Sciatic nerve (tissue), 2 donors: Measurements from ENCODE around the gene BTBD18. TPM values are rescaled to one million over a fixed set of nuclear protein-coding genes. Genes with fewer than 3 reads are reported as not detected.
A peak's percentile ranks its signal among the peaks of the same experiment; 100 is the strongest.

ENCODE experiments used
- ATAC-seq: fragments of 200-7000 bp; cut with Tn5 transposase; one replicate; pipeline ENCODE4 v1.9.1; 2020; ENCODE audit warnings: mild to moderate bottlenecking, moderate library complexity
- DNase-seq: peaks from one replicate; pipeline ENCODE4 v3.0.0-alpha.2; 2020; ENCODE audit warnings: low spot score
- intact Hi-C: fragments of 100-400 bp; cut with DNase I; formaldehyde crosslinking; loops from one replicate; pipeline ENCODE4 v1.14.2; 2022
- total RNA-seq: library from RNA; stranded (reverse); fragmentation: NEBNext Ultra II Directional; extraction: Animal tissue kit (Norgen Biotek cat#: 25700); gene quantifications from one replicate; pipeline ENCODE4 v1.2.1, GENCODE V29; 2021
- donor health status: DM: no; HTN: no; CAD: no.
- donor health status: DM: no; HTN: no; CAD: no.

The BTBD18 gene
- total RNA-seq, 1 donor from 2014 or later = not detected

DNA sequence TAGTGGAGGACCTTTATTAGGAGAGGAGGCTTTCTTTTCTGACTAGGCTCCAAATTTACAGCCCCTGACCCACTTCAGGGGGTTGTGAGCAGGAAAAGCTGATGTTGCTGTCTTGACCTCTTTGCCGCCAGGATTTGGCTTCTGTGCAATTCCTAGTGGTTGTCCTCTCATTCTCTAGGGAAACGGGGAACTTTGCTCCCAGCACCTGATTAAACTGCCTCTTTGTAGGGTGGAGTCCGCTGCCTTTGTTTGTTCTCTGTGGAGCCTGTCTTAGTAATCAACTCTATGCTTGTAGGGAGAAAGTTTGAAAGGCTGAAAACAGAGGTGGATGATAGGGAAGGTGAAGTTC, 26.3 kb upstream of the BTBD18 start:
- ATAC-seq (peak; percentile 42), DNase-seq (no peak)
- intact Hi-C loops = no loop called here

DNA sequence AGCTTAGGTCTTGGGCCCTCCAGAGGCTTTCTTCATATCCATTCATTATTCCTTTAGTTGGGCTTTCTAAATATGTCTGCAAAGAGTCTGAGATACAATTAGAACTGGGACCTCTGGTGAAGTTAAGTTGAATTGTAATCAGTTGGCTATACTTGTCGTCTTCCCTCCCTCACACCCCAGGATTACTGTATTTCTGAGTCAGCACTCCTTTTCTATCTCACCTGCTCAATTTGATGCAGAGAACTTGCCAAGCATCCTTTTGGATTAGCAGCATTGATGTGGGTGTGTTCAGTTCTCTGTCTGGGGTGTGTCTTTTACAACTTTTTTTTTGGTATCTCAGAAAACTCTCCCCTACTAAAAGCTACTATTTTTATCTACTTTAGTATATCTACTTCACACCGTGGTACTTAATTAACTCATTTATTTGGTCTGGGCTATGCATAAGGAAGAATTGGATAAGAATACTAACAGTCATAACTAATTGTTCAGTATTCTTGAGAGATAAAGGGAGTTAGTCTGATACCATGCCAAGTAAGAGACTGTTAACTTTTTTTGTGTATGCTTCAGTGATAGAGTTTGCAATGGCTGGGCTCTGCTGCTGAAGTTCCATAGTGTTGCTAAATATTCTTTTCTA, 25.1 kb upstream of the BTBD18 start:
- intact Hi-C loops = no loop called here
- DNase-seq (no peak), ATAC-seq (no peak)

DNA sequence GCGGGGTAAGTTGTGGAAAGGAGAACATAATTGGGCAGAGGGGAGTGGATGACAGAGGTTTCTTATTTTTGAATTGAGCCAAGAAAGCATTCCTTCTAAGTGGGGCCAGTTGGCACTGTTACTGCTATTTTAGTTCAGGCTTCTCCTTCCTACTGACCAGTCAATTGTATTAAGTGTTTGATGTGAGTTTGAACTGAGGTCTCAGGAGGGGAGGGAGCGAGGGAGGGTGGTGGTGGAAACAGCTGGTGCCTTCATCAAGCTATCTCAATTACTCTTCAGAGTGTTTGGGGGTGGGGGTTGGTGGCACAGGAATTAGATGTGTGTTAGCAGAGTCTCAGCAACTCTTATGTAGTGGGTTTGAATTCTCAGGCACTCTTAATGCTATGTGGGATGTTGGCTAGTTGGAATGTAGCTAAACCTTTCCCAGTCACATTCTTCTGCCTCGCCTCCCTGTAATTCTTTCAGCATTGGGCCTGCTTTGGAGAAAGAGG, 24.5 kb upstream of the BTBD18 start:
- DNase-seq (no peak), ATAC-seq (no peak)
- intact Hi-C loops = no loop called here

DNA sequence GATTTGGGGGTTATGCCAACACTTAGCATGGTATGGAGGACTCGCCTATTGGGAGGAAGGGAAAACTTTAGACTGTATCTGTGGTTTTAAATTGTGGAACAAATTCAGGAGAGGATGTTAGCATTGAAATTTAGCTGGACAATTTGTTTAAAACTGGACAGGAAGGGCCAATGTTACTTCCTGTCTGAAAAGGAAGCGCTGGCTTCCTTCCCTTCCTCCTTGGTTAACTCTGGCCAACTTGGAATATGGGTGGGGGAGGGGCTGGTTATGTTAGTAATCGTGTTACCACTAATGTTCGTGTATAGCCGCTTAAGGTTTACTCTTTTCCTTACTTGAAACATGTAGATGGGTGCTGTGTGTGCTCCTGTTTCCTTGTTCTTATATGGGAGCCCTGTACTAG, 23.9 kb upstream of the BTBD18 start:
- intact Hi-C loops = no loop called here
- ATAC-seq (no peak), DNase-seq (no peak)

DNA sequence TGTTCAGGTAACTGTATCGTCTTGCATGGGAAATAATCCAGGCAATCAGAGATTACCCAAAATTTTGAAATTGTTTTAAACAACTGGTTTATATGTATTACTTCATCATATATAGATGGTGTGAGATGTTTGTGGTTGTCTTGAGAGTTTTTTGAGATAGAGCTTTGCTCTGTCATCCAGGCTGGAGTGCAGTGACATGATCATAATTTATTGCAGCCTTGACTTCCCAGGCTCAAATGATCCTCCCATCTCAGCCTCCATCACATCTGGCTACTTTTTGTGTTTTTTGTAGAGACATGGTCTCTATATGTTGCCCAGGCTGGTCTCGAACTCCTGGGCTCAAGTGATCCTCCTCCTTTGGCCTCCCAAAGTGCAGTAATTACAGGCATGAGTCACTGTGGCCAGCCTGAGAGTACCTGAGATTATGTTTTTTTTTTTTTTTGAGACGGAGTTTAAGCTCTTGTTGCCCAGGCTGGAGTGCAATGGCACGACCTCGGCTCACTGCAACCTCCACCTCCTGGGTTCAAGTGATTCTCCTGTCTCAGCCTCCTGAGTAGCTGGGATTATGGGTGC, 21.5 kb upstream of the BTBD18 start:
- intact Hi-C loops = no loop called here
- no peak for ATAC-seq
- no peak for DNase-seq

DNA sequence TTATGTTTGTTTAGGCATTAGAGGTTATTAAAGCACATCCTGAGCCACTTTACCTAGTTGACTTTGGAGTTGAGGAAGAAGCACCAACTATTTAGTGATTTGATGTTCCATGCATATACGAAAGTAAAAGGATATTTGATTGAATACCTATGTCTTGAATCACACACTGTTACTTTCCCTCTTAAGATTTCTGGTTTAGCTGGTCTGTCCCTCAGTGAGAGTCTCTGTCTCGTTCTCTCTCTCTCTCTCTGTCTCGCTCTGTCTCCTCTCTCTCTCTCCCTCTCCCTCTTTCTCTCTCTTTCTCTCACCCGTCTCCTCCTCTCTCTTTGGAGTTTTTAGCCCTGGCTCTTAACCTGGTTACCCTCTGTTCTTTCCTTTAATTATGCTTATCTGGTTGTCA, 20.9 kb upstream of the BTBD18 start:
- DNase-seq = no peak
- intact Hi-C loops = no loop called here
- no peak for ATAC-seq

DNA sequence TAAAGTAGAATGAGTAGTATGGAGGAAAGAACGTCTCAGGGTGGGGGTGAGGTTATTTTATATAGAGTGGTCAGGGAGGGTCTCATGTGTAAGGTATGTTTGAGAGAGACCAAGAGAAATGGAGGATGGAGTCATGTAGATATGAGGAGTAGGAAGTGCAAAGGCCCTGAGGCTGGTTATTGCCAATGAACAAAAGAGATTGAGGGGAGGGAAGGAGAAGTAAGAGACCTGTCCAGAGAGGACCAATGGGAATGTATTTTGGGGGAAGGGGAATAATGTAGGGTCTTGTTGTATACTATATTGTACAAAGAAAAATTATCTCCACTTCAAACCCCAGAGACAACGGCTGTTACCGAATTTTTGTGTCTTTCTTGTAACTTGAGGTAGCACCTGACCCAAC, 19.7 kb upstream of the BTBD18 start:
- DNase-seq = no peak
- intact Hi-C loops = no loop called here
- no peak for ATAC-seq

DNA sequence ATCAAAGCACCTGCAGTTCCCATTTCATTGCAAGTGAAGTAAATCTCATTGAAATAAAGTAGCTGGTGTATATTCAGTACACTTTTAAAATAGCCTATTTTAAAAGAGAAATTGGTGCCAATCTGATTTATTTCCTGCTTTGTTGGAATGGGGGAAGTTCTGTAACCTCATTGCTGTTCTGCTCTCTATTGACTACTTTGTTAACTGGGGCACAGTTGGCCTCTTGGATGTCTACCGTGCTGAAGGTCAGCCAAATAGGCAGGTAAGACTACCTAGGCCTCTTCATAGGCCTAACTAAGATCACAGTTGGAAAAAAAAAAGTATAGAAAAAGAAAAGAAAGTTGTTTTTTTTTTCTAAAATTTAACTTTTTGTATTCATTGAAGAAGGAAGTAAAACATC, 19.2 kb upstream of the BTBD18 start:
- intact Hi-C loops = no loop called here
- ATAC-seq (no peak), DNase-seq (no peak)

DNA sequence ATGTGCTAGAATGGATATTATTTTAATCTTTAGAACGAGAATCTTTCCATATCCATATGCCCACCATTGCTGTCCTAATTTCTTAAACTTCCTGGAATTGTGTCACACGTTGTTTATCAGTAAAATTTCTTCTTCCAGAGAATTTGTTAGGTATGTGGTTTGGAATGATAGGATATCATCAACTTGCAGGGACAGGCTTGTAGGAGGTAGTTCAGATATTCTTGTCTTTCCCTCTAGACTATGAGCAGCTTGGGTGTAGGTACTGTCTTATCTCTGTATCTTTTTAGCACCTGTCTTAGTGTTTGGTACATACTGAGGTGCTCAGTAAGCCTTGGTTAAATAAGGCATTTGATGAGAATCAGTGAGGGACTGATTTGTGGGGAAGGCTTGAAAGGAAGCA, 13.4 kb upstream of the BTBD18 start:
- ATAC-seq = no peak
- intact Hi-C loops = no loop called here
- no peak for DNase-seq

DNA sequence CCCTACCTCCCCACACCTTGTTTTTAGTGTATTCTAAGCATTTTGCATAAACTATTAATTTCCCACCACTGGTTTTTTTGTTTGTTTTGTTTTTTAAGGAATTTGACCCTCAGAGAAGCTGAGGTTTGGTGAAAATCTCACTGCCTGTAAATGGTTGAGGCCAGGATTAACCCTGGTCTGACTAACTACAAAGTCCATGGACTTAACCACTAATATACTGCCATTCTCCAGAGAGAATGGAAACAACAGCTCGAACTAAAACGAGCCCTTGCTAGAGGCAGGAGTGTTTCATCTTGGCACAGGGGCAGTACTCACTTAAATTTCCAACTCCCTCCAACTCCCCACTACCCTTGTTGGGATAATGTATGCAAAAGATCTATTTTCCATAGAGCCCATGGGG, 12.9 kb upstream of the BTBD18 start:
- DNase-seq = no peak
- intact Hi-C loops = no loop called here
- ATAC-seq = no peak

DNA sequence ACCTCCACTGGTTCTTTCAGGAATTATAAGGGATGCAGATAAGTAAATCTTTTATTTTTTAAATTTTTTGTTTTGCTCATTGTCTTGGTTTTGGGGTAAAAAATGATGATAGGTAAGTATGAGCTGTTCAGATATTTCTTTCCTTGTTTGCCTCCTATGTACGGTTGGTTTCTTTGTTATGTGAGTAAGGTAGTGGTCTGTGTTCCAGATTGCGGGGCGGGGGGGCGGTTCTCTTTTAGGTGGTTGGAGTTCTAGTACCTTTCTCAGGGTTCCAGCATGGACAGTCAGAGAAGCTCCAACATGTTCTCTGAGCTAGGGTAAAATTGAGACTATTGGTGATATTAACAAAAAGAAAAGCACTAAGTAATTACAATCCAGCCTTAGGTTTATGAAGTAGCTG, 12.4 kb upstream of the BTBD18 start:
- intact Hi-C loops = no loop called here
- ATAC-seq (no peak), DNase-seq (no peak)

DNA sequence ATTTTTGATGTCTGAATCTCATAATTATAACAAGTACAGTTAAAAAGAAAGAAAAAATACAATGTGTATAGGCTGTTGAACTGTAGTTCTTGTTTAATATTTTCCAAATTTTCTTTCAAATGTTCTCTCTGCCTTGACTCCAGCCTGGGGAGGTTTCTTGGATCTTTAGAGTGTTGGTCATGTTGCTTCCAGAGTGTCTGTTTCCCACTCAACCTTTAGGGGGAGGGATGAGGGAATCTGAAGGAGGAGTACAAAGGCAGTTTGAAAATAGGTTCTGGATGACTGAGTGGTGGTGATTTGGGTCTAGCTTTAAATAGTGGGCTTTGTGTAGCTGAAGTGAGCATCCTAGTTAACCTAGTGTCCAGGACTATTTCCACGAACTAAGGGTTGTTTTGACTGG, 11.9 kb upstream of the BTBD18 start:
- ATAC-seq = peak; percentile 52

DNA sequence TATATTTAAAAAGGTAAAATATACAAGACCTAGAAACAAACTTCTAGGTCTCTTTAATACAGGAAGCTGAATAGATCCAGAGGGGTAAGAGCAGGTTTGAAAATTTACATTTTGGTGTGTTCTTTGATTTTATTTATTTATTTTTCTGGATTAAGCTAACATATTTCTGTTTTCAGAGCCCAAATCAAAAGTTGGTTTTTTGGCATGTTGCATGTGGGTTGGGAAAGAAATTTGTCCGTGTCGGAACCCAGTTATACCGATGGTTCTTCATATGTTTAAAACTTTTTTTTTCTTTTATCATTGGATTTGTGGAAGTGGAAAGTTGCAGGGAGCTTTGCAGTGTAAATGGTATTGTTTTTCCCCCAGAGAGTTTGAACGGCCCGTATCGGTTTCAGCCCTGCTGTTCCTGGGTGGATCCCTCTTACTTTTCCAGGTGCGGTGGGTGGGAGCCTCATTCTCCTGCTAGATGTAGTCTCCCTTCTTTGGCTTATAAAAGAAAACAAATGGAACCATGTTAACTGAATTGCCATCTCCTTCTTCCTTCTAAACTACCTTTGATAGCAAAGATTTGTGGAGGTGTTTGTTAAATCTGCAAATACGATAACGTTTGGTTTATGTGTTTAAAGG, 10.7 kb upstream of the BTBD18 start:
- ATAC-seq (peak; percentile 25), DNase-seq (no peak)
- intact Hi-C loops = no loop called here

More for the DNA sequence above, 11.9 kb upstream of the BTBD18 start:
- DNase-seq = no peak
- intact Hi-C loops = no loop called here

DNA sequence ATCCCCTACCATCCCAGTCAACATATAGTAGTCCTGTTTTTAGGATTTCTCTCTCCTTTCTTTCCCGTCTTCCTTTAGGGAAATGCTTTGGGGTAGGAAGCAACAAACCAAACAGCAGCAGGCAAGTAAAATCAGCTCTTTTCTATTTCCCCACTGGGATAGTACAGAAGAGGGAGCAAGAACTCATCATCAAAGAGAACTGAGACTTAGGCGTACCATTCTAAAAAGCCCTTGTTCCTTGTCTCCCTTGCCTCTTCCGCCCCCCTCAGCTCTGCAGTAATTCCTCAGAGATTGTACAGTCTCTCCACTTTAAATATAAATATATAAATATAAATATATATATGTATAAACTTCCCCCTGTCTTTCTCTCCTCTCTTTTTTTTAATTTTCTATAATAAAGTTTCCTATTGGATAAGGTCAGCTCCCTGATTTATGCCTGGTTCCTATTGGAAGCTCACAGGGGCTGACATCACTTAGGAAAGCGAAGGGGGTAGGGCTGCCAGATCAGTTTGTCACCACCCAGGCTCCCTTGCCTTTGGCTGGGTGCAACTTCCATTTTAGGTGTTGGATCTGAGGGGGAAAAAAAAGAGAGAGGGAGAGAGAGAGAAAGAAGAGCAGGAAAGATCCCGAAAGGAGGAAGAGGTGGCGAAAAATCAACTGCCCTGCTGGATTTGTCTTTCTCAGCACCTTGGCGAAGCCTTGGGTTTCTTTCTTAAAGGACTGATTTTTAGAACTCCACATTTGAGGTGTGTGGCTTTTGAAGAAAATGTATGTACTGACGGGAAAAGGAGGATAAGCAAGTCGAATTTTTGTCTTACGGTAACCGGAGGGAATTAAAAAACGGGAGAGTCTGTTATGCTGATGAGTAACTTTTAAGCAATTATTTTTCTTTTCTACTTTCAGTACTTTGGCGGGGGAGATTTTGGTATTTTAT, 9.9 kb upstream of the BTBD18 start, which contains the start of gene CTNND1:
CTNND1 (plus strand) TSS at position 502 of the 934 bp plus-strand sequence. CDS start 29,677 bp downstream, outside the sequence.
- ATAC-seq (peak; percentile 100), DNase-seq (peak; percentile 88)
- intact Hi-C loops = no loop called here

DNA sequence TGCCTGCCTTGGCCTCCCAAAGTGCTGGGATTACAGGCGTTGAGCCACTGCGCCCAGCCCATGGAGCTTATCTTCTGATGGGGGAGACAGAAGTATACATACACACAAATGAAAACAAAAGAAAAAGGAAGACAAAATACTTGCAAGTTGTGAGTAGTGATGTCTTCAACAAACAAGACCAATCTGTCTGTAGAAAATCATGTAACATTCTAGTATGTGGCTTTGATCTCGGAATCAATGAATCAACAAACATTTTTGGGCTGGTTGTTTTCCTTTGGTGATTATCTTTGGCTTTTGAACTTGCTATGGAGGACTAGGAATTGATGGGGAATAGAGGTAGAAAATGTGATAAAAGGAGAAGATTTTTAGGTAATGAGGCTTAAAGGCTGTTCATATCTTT, 6.6 kb upstream of the BTBD18 start:
- ATAC-seq = no peak
- intact Hi-C loops = no loop called here
- no peak for DNase-seq

DNA sequence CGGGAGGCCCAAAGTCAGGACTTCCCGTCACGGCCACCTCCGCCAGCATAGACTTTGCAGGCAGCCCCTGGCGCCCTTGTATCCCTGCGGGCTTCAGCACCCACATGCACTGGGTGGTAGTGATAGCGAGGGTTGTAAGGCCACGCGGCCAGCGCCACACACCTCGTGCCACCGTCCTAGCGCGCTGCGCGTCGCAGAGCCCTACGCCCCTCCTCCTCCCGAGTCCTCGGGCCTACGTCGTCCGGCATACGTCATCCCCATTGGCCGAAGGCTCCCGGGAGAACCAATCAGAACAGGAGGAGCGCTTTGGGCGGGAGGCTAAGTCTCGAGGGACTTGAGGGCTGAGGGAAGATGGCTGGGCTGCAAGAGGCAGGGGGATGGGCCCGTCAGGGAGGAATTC, 1.3 kb upstream of the BTBD18 start:
- intact Hi-C loops = no loop called here
- no peak for DNase-seq

DNA sequence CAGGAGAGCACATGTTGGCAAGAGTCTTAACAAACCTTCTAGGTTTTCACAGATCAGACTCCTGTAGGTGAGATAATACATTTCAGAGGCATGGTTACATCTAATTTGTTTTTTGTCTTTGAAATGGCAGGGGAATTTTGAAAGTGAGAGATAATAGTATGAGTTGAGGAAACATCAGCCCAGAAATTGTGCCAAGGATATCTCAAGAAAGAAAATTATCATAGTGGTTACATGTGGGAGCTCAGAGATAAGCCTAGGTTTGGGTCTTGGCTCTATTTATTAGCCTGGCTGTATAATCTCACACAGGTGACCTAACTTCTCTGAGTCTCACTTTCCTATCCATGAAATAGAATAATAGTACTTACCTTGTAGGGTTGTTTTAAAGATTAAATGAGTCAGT, 443 bp downstream of the BTBD18 start:
- no peak for DNase-seq
- intact Hi-C loops = no loop called here
- ATAC-seq = no peak

More for the DNA sequence above, 1.3 kb upstream of the BTBD18 start:
- ATAC-seq = no peak

DNA sequence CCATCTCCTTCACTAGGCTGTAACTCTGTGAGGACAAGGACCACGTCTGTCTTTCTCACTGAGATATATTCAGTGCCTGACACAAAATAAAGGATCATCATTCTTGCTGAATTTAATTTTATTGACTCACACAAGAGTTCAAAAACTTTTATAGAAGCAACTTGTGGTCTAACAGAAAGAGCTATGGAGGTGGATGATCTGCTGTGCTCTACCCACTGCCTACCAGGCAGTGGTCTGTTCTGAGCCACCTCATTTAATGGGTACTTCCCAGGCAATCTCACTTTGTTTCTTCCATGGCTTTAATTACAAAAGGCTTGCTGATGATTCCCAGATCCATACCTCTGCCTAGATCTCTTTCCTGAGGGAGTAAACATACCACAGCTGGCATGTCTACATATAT, 4.7 kb downstream of the BTBD18 start:
- intact Hi-C loops = loop anchor here (10.0 kb wide), 1 partner anchor 58 kb away; no protein-coding TSS in a partner anchor
- ATAC-seq (no peak), DNase-seq (no peak)

DNA sequence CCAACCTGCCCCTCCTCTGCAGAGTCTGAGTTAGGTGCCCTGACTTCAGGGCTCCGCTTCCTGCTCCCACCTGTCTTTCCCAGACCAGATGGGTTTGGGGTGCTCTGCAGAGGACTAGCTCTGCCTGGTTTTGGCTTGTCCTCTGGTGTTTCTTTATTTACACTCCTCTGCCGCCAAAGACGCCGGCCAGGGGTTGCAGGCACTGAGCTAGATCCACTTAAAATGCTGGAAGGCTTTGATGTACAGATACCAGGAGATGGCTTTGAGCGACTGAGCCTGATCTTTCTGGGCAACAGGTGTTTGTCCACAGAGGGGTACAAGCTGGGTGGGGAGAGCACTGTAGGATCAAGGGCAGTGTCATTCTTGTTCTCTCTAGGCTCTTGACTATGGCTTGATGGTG, 6.4 kb downstream of the BTBD18 start:
- intact Hi-C loops = loop anchor here (10.0 kb wide), 1 partner anchor 60 kb away; no protein-coding TSS in a partner anchor
- no peak for DNase-seq

More for the DNA sequence above, 6.4 kb downstream of the BTBD18 start:
- no peak for ATAC-seq
